GM20000 (cell line): ENCODE data around the gene LRIT3.
A peak's percentile ranks its signal among the peaks of the same experiment; 100 is the strongest.
"Not testable (repeated sequence)": the region's sequence is repeated elsewhere in the genome, so short reads cannot be mapped to it uniquely, and the experiment has no call there.

ENCODE experiments used
- DNase-seq: peaks from one replicate; pipeline ENCODE4 v3.0.0; 2012; ENCODE audit warnings: low spot score
- CTCF ChIP-seq: IDR thresholded peaks from 2 replicates; pipeline ENCODE4 v1.5.1; 2012; ENCODE audit warnings: mild to moderate bottlenecking, control low read depth; ENCODE audit errors: extremely low read depth, missing control alignments

The LRIT3 gene

GRCh38 chr4:109872950-109873656 lies 25.2 kb downstream of the LRIT3 start:
- TF ChIP-seq CTCF = no peak
- DNase-seq = no peak

DNA sequence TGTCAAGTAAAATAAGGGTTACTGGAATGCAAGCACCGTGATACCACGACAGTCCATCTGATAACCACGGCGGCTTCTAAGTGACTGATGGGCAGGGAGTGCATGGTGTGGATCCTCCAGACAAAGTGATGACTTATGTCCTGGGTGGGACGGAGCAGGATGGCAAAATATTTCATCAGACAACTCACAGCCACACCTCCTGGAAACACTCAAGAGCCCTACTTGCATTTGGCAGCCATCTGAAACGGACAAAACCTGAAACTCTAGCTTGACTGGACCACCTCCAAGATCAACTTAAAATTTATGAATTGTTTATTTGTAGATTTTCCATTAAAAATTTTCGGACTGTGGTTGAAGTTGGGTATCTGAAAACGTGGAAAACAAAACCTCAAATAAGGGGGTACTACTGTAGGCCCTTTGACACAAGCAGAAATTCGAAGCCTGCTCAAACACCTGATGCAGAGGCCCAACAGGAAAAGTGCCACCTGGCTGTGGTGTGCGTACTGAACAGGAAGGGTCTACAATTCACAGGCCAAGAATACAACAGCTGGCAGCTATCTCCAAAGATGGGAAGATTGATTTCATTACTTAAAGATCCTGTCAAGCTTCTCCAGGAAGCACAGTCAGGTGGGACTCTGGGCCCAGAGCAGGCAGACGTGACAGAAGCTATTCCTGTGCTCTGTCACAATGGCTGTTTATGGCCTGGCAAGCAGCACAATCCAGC lies 26.0 kb downstream of the LRIT3 start:
- no peak for TF ChIP-seq CTCF
- no peak for DNase-seq

DNA sequence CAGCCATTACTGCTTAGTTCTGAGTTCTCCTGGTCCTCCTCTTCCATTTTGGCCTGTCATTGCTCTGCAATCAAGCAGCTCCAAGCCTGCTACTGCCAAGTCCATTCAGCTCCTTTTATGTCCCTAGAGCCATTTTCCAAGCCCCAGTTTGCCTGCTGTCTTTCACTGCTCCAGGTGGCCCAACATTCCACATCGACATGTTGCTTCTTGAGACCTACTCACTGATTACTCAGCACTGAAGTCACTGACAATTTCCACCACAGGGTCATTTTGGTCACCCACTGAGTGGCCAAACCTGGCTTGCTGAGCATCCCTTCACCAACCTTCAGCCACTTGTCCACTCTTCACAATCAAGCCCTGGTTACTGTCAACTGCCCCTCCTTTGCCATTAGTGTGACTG lies 27.2 kb downstream of the LRIT3 start:
- no peak for TF ChIP-seq CTCF
- no peak for DNase-seq

GRCh38 chr4:109875553-109875952 lies 27.6 kb downstream of the LRIT3 start:
- not testable (repeated sequence) for DNase-seq

DNA sequence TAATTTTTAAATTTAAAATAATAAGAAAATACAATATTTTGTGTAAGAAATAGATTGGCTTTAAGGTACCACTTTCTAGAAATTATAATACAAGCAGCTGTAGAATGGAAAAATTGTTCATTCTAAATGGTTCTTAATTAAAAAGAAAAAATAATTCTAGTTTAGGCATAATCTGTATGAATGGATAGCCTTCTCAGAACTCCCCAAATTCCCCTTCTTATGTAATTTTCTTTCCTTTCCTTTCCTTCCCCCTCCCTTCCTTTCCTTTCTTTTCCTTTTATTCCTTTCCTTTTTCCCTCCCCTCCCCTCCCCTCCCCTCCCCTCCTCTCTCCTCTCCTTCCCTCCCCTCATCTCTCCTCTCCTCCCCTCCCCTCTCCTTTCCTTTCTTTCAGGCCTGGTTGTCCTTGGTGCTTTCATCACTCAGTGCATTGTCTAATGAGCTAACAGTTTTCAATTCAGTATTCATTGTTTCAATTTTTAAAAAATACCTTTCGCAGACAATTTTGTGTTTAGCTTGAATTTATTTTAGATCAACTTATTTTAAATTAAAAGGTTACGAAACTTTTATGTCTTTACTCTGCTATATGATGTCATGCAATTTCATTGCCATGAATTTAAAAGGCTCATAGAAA lies 28.8 kb downstream of the LRIT3 start:
- no peak for TF ChIP-seq CTCF
- DNase-seq = no peak

DNA sequence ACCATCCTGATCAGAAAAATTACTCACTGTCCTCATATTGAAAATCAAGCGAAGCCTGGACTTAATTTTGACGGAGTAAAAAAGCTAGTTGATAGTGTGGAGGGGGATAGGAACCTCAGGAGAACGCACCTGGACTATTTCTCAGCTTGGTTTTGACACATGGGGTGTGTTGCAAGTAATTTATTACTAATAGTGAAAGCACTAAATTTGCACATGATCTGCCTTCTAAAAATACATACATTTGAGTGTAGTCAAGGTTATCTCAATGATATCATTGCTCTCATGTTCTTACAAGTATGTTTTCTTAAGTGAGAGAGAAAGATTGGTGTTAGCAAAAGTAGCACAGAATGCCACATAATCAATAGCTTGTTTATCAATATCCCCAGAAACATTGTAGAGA lies 29.5 kb downstream of the LRIT3 start:
- no peak for TF ChIP-seq CTCF
- DNase-seq = peak; percentile 27

- no peak for DNase-seq
- TF ChIP-seq CTCF = no peak
These were observed 30.4 kb downstream of the LRIT3 start for GRCh38 chr4:109878355-109878754.
